LNCaP clone FGC (cell line): ENCODE measurements around the gene POLD1.
"Not testable (repeated sequence)": the region's sequence is repeated elsewhere in the genome, so short reads cannot be mapped to it uniquely, and the experiment has no call there.

ENCODE experiments used
- DNase-seq: peaks from one replicate; pipeline ENCODE4 v3.0.0-alpha.2; 2011; ENCODE audit warnings: low read depth
- H3K4me3 ChIP-seq: 2 replicates; pipeline ENCODE4 v1.5.1; 2011; ENCODE audit warnings: mild to moderate bottlenecking, low read depth, low read length, control low read depth
- TF ChIP-seq, protein P1 (sequence below): IDR thresholded peaks from 2 replicates; pipeline ENCODE4 v1.5.1; 2012; ENCODE audit warnings: mild to moderate bottlenecking; ENCODE audit not compliant: control insufficient read depth, insufficient read depth; ENCODE audit errors: extremely low read depth

The POLD1 gene

DNA sequence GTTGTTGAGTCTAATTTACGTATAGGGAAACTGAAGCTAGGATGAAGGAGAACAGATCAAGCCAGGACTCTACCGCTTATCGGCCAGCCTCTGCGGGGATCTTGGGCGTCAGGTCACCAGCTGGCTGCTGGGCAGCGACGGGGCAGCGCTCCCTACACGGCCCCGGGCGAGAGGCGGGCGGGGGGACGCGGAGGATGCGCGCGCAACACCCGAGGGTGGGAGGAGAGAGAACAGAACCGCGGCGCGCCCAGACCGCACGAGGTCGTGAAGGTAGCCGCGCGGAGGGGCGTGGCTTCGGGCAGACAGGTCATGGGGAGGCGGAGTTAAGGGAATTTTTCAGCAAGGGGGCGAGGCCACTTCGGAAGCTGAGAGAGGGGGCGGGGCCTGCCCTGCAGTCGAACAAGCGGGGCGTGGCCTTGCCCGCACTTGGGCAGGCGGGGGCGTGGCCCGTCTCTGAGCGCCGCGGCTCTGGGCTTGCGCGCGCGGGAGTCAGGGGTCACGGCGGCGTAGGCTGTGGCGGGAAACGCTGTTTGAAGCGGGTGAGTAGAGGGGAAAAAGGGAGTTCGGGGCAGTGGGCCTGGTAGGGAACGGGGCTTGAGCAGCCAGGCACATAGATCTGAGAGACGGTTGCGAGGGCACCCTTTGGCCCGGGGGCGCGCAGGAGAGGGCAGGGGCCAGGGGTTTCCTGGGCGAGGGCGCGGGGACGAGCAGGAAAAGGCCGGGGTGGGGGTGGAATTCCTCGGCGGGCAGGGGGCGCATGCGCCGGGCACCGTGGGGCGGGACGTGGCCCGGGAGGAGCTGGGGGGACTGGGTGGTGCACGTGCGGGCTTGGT, at the start of gene POLD1:
TSS of gene POLD1 (plus strand) at position 496 of the 833 bp plus-strand sequence. CDS start 14,505 bp downstream, outside the sequence.
- peak; percentile 91 for DNase-seq
- TF ChIP-seq, protein P1, sequence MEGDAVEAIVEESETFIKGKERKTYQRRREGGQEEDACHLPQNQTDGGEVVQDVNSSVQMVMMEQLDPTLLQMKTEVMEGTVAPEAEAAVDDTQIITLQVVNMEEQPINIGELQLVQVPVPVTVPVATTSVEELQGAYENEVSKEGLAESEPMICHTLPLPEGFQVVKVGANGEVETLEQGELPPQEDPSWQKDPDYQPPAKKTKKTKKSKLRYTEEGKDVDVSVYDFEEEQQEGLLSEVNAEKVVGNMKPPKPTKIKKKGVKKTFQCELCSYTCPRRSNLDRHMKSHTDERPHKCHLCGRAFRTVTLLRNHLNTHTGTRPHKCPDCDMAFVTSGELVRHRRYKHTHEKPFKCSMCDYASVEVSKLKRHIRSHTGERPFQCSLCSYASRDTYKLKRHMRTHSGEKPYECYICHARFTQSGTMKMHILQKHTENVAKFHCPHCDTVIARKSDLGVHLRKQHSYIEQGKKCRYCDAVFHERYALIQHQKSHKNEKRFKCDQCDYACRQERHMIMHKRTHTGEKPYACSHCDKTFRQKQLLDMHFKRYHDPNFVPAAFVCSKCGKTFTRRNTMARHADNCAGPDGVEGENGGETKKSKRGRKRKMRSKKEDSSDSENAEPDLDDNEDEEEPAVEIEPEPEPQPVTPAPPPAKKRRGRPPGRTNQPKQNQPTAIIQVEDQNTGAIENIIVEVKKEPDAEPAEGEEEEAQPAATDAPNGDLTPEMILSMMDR, result 0 out of 2 replicates have a peak, but pooled peaks have one; percentile 0
- peak within 1 kb of the TSS; percentile 95 for H3K4me3 ChIP-seq

DNA sequence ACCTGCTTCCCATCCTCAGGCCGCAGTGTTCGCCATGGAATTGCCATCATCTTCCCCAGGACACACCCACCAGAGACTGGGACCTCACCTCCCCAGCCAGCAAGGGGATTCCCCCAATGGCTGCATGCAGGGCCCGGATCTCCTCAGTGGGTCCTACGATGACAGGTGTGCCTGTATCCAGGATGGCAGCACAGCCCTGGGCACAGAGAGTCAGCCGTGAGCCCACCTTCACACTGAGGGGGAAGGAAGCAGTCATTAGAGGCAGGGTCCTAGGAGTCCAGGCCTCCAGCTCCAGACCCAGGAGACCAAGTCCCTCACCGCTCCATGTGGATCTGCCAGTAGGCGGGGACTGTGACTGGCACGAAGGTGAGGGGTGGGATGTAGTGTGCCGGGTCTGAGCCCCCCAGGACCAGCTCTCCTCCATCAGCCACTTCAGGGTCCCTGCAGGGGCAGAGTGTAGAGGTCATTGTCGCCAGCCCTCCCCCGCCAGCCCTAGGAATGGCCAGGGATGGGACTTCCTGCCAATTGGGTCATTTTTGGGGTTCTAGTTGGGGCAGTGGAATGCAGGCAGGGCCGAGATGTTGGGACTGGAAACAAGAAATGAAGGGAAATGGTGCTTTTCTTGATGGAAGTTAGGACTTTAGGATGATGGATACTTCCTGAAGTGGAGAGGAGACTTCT, 49.3 kb upstream of the POLD1 start:
- TF ChIP-seq, protein P1, result no peak
- H3K4me3 ChIP-seq, result no peak overlapping the region
- no peak for DNase-seq

DNA sequence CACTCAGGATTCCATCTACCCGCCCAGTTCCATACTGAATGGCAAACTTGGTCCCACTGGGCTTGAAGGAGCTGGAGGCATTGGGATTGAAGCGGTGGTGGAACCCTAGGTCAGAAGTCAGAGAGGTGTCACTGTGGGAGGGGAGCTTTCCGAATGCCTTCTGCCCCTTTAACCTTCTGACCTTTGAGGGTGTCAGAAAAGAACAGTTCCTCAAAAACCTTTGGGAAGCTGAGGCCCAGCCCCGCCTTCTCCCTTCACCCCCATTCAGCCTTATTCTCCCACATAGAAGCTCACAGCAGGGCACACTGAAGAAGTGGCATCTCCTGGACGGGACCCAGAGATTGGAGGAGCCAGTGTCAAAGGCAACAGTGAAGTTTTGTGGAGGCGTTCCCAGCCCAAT, 47.1 kb upstream of the POLD1 start:
- DNase-seq, H3K4me3 ChIP-seq: not testable (repeated sequence)

DNA sequence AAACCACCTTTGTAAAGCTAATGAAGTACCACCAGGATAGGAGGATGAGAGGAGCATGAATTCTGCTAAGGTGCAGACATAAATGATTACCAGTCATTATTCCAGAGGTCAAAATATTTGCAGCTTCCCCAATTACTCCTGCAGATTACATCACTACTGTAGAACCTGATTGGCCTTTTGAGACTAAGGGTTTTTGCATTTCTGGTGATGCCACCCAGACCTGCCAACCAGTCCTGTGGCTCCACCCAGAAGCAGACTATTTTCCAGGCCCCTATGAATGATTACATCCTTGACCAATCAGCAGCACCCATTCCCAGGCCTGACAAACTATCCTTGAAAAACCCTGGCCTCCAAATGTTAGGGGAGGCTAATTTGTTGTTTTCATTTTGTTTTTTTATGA, 43.8 kb upstream of the POLD1 start:
- DNase-seq, result no peak
- no peak overlapping the region for H3K4me3 ChIP-seq
- TF ChIP-seq, protein P1, result no peak

DNA sequence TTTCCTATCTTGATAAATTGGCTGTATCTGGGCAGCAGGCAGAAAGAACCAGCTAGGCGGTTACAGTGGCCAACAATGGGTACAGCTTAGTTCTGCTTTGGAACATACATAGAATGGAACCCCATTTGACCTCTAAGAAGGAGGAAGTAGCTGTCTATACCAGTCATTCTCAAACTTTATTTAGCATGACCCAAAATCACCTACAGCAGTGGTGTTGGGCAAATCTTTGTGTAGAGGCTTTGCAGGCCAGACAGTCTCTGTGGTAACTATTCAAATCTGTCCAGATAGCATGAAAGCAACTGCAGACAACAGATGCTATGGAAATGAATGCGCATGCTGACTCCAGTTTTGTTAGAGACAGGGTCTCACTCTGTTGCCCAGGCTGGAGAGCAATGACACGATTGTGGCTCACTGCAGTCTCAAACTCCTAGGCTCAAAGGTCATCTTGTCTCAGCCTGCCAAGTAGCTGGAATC, 43.0 kb upstream of the POLD1 start:
- no peak for DNase-seq
- H3K4me3 ChIP-seq, result no peak overlapping the region
- TF ChIP-seq, protein P1, result no peak

DNA sequence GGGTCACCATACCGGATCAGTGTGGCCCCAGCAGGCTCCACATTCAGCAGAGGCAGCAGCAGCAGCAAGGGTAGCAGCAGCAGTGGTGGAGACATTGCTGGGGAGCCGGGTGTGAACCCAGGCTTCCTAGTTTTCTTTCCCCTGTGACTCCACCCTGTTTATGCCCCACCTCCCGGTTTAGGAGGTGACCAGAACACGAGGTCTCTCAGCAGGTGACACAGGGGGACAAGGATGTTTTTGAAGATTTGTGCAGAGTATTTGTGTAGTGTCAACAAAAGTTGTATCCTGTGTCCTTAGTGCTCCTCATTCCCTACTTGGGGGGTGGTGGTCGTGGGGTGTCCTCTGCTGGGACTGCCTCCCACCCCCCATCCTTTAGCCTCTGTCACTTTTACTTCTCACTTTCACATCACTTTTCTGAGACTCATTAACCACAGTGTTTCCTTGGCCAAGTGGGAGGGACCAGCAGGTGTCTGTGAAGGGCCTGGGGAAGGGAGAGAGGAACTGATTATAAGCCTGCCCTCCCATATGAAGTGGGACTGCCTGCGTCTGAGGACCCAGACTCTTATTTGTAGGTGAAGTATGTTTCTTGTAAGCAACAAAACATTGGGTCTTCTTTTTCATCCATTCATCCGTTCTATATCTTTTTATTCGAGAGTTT, 39.4 kb upstream of the POLD1 start:
- TF ChIP-seq, protein P1, result no peak
- DNase-seq, result no peak
- H3K4me3 ChIP-seq, result no peak overlapping the region

DNA sequence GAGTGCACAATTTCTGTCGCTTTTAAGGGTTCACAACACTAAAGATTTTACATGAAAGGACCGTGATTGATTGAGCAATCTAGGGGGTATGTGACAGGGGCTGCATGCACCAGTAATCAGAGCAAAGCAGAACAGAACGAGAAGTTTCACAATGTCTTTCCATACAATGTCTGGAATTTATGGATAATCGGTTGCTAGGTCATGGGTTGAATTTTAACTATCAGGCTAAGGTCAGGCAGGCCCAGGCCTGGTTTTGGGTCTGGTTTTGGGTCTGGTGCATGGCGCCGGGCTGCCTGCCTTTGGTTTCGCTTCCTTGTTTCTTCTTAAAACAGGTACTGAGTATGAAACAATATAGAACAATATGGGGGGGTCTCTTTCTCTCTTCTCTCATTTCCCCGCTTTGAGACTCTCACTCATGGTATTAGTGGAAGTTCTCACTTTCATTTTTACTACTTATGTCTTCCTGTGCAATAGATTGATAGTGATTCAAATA, 37.0 kb upstream of the POLD1 start:
- not testable (repeated sequence) for H3K4me3 ChIP-seq, DNase-seq
